ENCODE data around the gene DSG3. TPM values are rescaled to one million over a fixed set of nuclear protein-coding genes. Genes with fewer than 3 reads are reported as not detected.

Gene DSG3
- total RNA-seq, 1 experiment from 2014 or later = 0.04 TPM

GRCh38 chr18:31432316-31432715, 15.2 kb upstream of the DSG3 start:
- H3K27ac ChIP-seq (ENCODE audit: insufficient read length, low read depth, low read length) = no peak overlapping the region
- no peak overlapping the region for H2AFZ ChIP-seq (ENCODE audit: low read length)
- H2BK120ac ChIP-seq (ENCODE audit: low read depth, low read length, poor library complexity, severe bottlenecking) = no peak overlapping the region
- no peak overlapping the region for H2BK5ac ChIP-seq (ENCODE audit: insufficient read length, low read length)
- H2BK20ac ChIP-seq (ENCODE audit: low read depth, low read length, poor library complexity, severe bottlenecking) = no peak overlapping the region
- H3K79me2 ChIP-seq (ENCODE audit: insufficient read depth, low read length) = no peaks in the 10 kb centered on the region
- no peak overlapping the region for H4K91ac ChIP-seq (ENCODE audit: insufficient read length, low read depth, low read length)
- no peaks in the 10 kb centered on the region for H3K4me1 ChIP-seq (ENCODE audit: insufficient read depth, low read length)
- Mint-ChIP-seq H3K9me3 (peaks cover 0 to 8% of the 10 kb centered on the region in 2 experiments; a peak in 2 of 5 replicates), H3K27ac (no peak overlapping the region), H3K36me3 (ENCODE audit: insufficient read depth in 1 of 3, low read depth in 3 of 3) (peaks cover 0 to 15% (median 8%) of the 10 kb centered on the region in 3 experiments; a peak in 3 of 7 replicates), H3K27me3 (ENCODE audit: low read depth) (no peaks in the 10 kb centered on the region), H3K4me3 (no peak overlapping the region), H3K4me1 (peaks cover 9 to 10% of the 10 kb centered on the region in 2 experiments)
- H4K20me1 ChIP-seq (ENCODE audit: control insufficient read depth, insufficient read depth, insufficient read length) = no peaks in the 10 kb centered on the region
- no peak overlapping the region for H4K5ac ChIP-seq (ENCODE audit: insufficient read length, low read depth, low read length)
- H3K79me1 ChIP-seq (ENCODE audit: insufficient read depth, low read depth, low read length, poor library complexity, severe bottlenecking) = no peaks in the 10 kb centered on the region
- no peak for DNase-seq
- no peak overlapping the region for H2AK5ac ChIP-seq (ENCODE audit: insufficient read length, low read length)
- no peak overlapping the region for H3K18ac ChIP-seq (ENCODE audit: insufficient read length, low read depth, low read length)
- no peaks in the 10 kb centered on the region for H3K23me2 ChIP-seq (ENCODE audit: insufficient read length, low read depth, low read length, poor library complexity, severe bottlenecking)
- no peak overlapping the region for H3K14ac ChIP-seq (ENCODE audit: insufficient read depth, low read length)
- no peak overlapping the region for H2BK15ac ChIP-seq (ENCODE audit: low read depth, low read length)
- H3T11ph ChIP-seq (ENCODE audit: low read length) = no peak overlapping the region
- no peaks in the 10 kb centered on the region for H3K27me3 ChIP-seq (ENCODE audit: insufficient read depth, low read length)
- TF ChIP-seq, protein P1, sequence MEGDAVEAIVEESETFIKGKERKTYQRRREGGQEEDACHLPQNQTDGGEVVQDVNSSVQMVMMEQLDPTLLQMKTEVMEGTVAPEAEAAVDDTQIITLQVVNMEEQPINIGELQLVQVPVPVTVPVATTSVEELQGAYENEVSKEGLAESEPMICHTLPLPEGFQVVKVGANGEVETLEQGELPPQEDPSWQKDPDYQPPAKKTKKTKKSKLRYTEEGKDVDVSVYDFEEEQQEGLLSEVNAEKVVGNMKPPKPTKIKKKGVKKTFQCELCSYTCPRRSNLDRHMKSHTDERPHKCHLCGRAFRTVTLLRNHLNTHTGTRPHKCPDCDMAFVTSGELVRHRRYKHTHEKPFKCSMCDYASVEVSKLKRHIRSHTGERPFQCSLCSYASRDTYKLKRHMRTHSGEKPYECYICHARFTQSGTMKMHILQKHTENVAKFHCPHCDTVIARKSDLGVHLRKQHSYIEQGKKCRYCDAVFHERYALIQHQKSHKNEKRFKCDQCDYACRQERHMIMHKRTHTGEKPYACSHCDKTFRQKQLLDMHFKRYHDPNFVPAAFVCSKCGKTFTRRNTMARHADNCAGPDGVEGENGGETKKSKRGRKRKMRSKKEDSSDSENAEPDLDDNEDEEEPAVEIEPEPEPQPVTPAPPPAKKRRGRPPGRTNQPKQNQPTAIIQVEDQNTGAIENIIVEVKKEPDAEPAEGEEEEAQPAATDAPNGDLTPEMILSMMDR (conservative IDR thresholded peaks at IDR 0.05) = no peak
- no peak overlapping the region for H4K8ac ChIP-seq (replicated peaks; ENCODE audit: insufficient read length, low read depth, low read length)
- no peaks in the 10 kb centered on the region for H3K9me3 ChIP-seq (ENCODE audit: control insufficient read depth, low read depth, low read length)
- no peak overlapping the region for H3K9ac ChIP-seq (ENCODE audit: extremely low read depth, insufficient read length, low read length)
- WGBS (ENCODE audit: extremely low coverage, insufficient read length, low lambda C conversion rate) = no CpG with 5 or more reads among the region's 1 CpG
- no peak overlapping the region for H2BK12ac ChIP-seq (ENCODE audit: insufficient read length, low read depth, low read length)
- H3K4me2 ChIP-seq (ENCODE audit: insufficient read depth, insufficient read length, low read length) = no peak overlapping the region
- no peak overlapping the region for H3K23ac ChIP-seq (ENCODE audit: insufficient read length, low read depth, low read length)
- no peak overlapping the region for H3K4ac ChIP-seq (ENCODE audit: low read depth, low read length)
- no peak overlapping the region for H3K56ac ChIP-seq (ENCODE audit: insufficient read length, low read depth, low read length)
